ENCODE data around the gene ANO3. TPM values are rescaled to one million over a fixed set of nuclear protein-coding genes. Genes with fewer than 3 reads are reported as not detected.

The ANO3 gene
- total and polyA plus RNA-seq, 12 donors = 0.10 to 3.9 (median 0.65) TPM

DNA sequence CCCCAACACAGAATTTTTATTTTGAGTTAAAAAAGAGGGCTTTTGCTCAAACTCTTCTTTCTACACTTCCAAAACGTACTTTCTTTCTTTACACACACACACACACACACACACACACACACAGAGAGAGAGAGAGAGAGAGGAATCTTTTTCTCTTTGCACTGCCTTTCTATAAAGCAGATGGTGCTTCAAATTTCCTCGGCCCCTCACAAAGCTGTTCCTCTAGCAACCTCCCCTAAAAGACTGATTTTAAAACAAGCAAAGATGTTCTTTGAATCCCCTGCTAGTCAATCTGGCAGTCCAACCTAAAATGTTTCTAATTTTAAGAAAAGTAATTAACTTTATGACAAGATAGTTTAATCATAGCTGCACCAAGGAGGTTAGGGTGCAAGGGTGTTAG lies 2.7 kb upstream of the ANO3 start:
- intact Hi-C loops (cut with DNase I) = no loop called here
- TF ChIP-seq POLR2A (IDR thresholded peaks at IDR 0.05) (no peak), CTCF (IDR thresholded peaks at IDR 0.05) (no peak)
- WGBS, 4 donors = 29 to 44% (median 41%) methylated on average over 2 of the region's 2 CpGs

DNA sequence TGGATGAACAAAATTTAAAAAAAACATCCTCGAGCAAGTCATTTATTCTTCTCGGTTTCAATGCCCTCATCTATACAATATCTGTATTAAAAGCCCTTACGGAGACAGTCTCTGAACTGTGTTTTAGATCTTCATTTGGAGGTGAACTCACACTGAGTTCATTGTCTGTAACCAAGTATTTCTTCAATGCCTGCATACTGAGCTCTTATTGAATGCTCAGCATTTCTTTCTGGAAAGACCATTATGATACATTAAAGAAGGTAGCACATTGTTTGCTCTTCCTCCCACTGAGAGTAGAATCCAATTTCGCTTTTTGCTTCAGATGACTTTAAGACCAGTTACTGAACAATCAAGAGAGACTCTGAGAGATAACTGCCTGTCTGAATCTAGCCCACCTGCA lies 1.7 kb upstream of the ANO3 start:
- Histone ChIP-seq H3K27me3 (no peaks in the 10 kb centered on the region), H3K4me1 (replicated peaks in 1 of 2) (no peaks in the 10 kb centered on the region), H3K9me3 (replicated peaks in 1 of 3) (no peaks in the 10 kb centered on the region), H3K27ac (no peak overlapping the region), H3K36me3 (replicated peaks in 1 of 2) (no peaks in the 10 kb centered on the region), H3K4me3 (no peak overlapping the region)
- intact Hi-C loops (cut with DNase I) = no loop called here
- DNase-seq = no peak
- TF ChIP-seq CTCF (IDR thresholded peaks at IDR 0.05) (no peak), POLR2A (IDR thresholded peaks at IDR 0.05) (no peak)
- 78 to 84% (median 82%) methylated on average over 4 of the region's 4 CpGs for WGBS, 4 donors

More for the DNA sequence above, 2.7 kb upstream of the ANO3 start:
- no peak overlapping the region for H3K4me3 ChIP-seq
- no peak overlapping the region for H3K27ac ChIP-seq
- DNase-seq = no peak
- no peaks in the 10 kb centered on the region for H3K4me1 ChIP-seq (replicated peaks in 1 of 2)
- H3K36me3 ChIP-seq (replicated peaks in 1 of 2) = no peaks in the 10 kb centered on the region
- H3K27me3 ChIP-seq = no peaks in the 10 kb centered on the region
- H3K9me3 ChIP-seq (replicated peaks in 1 of 3) = no peaks in the 10 kb centered on the region

- no peak for DNase-seq
- H3K9me3 ChIP-seq (replicated peaks in 1 of 3) = no peaks in the 10 kb centered on the region
- H3K27ac ChIP-seq = no peak overlapping the region
- intact Hi-C loops (cut with DNase I) = no loop called here
- TF ChIP-seq CTCF (IDR thresholded peaks at IDR 0.05) = no peak
- no peak for TF ChIP-seq POLR2A (IDR thresholded peaks at IDR 0.05)
- no peaks in the 10 kb centered on the region for H3K4me1 ChIP-seq (replicated peaks in 1 of 2)
- no peaks in the 10 kb centered on the region for H3K27me3 ChIP-seq
- WGBS, 4 donors = 30 to 44% (median 39%) methylated on average over 5 of the region's 5 CpGs
- no peak overlapping the region for H3K4me3 ChIP-seq
- H3K36me3 ChIP-seq (replicated peaks in 1 of 2) = no peaks in the 10 kb centered on the region
Observed at GRCh38 chr11:26332572-26332915, 614 bp downstream of the ANO3 start.

GRCh38 chr11:26333906-26334305 lies 2.0 kb downstream of the ANO3 start:
- WGBS, 4 donors = 59 to 72% (median 62%) methylated on average over 3 of the region's 3 CpGs
- Histone ChIP-seq H3K4me3 (no peak overlapping the region), H3K27ac (no peak overlapping the region), H3K4me1 (replicated peaks in 1 of 2) (no peaks in the 10 kb centered on the region), H3K27me3 (no peaks in the 10 kb centered on the region), H3K36me3 (replicated peaks in 1 of 2) (no peaks in the 10 kb centered on the region), H3K9me3 (replicated peaks in 1 of 3) (no peaks in the 10 kb centered on the region)
- no peak for DNase-seq
- TF ChIP-seq CTCF (IDR thresholded peaks at IDR 0.05) (no peak), POLR2A (IDR thresholded peaks at IDR 0.05) (no peak)
- intact Hi-C loops (cut with DNase I) = no loop called here
